ENCODE measurements around the gene ITFG2. TPM values are rescaled to one million over a fixed set of nuclear protein-coding genes. Genes with fewer than 3 reads are reported as not detected.

Gene ITFG2
- total RNA-seq, 2 experiments from 2014 or later = 25.9 to 29.5 TPM

DNA sequence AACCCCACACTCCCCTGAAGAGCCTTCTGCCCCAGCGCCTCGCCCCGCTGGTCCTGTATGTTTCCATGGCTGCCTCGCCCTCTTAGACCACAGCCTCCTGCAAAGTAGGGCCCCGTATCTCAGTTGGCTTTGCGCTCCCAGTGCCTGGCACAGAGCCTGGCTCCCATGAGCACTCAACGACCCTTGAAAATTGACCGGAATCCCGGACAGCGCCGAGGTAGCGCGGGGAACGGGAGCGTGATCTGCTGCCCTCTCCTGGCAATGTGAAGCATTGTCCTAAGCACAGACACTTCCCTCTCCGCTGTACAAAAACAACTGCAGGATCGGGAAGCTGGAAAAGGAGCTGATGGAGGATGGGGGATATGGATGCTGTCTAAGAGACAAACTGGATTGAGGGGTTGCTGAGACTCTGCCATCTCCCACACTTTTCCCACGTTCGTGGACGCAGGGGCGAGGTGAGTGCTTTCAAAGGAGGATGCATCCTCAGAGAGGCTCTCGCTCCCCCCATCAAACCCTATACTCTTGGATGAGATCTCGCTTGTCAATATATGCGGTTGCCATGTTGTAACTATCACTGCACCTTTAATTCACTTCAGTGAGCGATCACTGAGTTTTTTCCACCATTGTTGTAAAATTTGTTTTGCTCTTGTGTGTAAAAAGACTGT is 28.4 kb upstream of the ITFG2 start:
- peaks cover 9% of the 10 kb centered on the region for H3K4me1 Mint-ChIP-seq
- H3K27ac Mint-ChIP-seq = no peak overlapping the region
- H3K27me3 Mint-ChIP-seq = peaks cover 27% of the 10 kb centered on the region
- POLR2A ChIA-PET = interaction anchor here (1.0 to 1.5 kb wide), 4 partner anchors 12 to 101 kb away, joined by 3 to 5 read pairs (median 4); no protein-coding TSS in a partner anchor
- H3K9me3 Mint-ChIP-seq = no peaks in the 10 kb centered on the region
- CTCF ChIA-PET = interaction anchor here (0.7 to 3.8 kb wide), 8 partner anchors 9 to 101 kb away, joined by 3 to 54 read pairs (median 5); partner anchors contain the start of gene FKBP4
- no peaks in the 10 kb centered on the region for H3K36me3 Mint-ChIP-seq (ENCODE audit: low read depth)
- DNase-seq = peak; percentile 44
- no peak overlapping the region for H3K4me3 Mint-ChIP-seq

DNA sequence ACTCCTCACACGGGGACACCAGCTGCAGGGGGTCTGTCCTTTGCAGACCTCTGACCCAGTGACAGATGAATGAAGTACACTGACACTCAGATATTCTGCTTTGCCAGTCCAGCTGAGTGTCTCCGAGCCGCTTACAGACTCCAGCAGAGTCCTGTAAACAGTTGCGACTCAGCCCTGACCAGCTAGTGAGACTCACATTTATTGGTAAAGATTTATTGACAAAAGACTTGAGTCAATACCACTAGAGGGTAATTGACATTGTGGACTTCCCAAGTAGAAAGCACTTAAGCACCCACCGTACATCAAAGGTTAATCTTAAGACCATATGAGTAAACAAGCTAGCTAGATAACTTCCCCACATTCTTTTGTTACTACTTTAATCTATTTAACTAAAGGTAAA is 27.5 kb upstream of the ITFG2 start:
- ChIA-PET CTCF (interaction anchor here (0.6 to 3.8 kb wide), 6 partner anchors 10 to 391 kb away, joined by 4 to 54 read pairs (median 6); partner anchors contain the start of gene FKBP4), POLR2A (interaction anchor here (1.0 kb wide), 2 partner anchors 10 to 94 kb away, joined by 3 to 4 read pairs; partner anchors contain the start of gene FKBP4)
- no peaks in the 10 kb centered on the region for H3K36me3 Mint-ChIP-seq (ENCODE audit: low read depth)
- DNase-seq = no peak
- peaks cover 9% of the 10 kb centered on the region for H3K4me1 Mint-ChIP-seq
- no peak overlapping the region for H3K27ac Mint-ChIP-seq
- no peaks in the 10 kb centered on the region for H3K9me3 Mint-ChIP-seq
- no peak overlapping the region for H3K4me3 Mint-ChIP-seq
- peaks cover 27% of the 10 kb centered on the region for H3K27me3 Mint-ChIP-seq

DNA sequence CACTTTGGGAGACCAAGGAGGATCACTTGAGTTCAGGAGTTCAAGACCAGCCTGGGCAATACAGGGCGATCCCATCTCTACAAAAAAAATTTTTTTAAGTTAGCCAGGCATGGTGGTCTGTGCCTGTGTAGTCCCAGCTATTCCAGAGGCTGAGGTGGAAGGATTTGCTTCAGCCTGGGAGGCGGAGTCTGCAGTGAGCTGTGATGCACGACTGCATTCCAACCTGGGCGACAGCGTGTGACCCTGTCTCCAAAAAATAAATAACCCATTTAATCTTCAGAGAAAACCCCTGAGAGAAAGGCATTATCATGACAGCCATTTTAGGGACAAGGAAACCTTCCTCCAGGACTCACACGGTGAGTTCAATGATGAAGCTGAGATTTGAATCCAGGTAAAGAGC is 21.4 kb upstream of the ITFG2 start:
- Mint-ChIP-seq H3K36me3 (ENCODE audit: low read depth) (peaks cover 1% of the 10 kb centered on the region), H3K27me3 (peaks cover 25% of the 10 kb centered on the region), H3K4me1 (peaks cover 3% of the 10 kb centered on the region), H3K27ac (no peak overlapping the region), H3K9me3 (no peaks in the 10 kb centered on the region), H3K4me3 (no peak overlapping the region)
- CTCF ChIA-PET = no interaction called here
- no peak for DNase-seq
- POLR2A ChIA-PET = interaction anchor here (1.0 to 1.9 kb wide), 3 partner anchors 19 to 100 kb away, joined by 3 read pairs; no protein-coding TSS in a partner anchor

DNA sequence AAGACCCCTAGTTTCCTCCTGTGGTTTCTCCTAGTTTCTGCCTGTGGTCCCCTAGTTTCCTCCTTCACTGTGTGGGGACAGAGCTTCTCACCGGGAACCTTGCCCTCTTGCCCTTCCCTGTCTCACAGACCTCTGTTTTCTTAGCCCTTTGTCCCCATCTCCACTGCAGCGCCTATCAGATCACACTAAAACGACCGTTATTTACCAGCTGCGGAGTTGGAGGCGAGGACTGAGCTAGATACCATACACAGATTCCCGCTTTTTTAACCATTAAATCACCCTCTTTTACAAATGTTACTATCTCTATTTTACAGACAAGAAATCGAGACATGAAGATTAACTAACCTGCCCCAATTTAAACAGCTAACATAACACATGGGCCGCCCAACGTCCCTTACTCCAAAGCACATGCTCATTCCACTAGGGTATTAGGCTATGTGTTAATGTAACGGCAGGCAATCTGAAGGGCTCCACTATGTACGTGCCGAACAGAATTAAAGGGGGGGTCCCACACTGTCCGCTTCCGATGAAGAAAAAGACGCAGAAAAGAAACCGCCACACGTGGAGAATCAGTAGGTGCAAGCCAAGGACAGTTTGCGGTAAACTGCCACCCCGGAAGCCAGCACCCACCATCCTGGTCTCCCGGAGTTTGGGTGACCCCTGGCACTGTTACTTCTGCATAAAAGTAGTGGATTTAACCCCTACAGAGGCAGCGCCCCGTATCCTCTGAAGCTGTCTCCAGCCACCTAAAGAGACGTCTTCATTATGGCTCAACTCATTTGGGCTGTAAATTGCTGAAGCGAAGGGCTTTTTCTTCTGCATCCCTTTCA is 19.6 kb upstream of the ITFG2 start:
- peak overlapping the region; percentile 78 for H3K4me3 Mint-ChIP-seq
- H3K36me3 Mint-ChIP-seq (ENCODE audit: low read depth) = peaks cover 11% of the 10 kb centered on the region
- peaks cover 25% of the 10 kb centered on the region for H3K27me3 Mint-ChIP-seq
- ChIA-PET POLR2A (interaction anchor here (3.8 kb wide), 1 partner anchor 102 kb away, joined by 35 read pairs; no protein-coding TSS in a partner anchor), CTCF (interaction anchor here (1.3 kb wide), 1 partner anchor 9 kb away, joined by 5 read pairs; no protein-coding TSS in a partner anchor)
- no peak for DNase-seq
- H3K9me3 Mint-ChIP-seq = no peaks in the 10 kb centered on the region
- no peak overlapping the region for H3K27ac Mint-ChIP-seq
- H3K4me1 Mint-ChIP-seq = peaks cover 19% of the 10 kb centered on the region

DNA sequence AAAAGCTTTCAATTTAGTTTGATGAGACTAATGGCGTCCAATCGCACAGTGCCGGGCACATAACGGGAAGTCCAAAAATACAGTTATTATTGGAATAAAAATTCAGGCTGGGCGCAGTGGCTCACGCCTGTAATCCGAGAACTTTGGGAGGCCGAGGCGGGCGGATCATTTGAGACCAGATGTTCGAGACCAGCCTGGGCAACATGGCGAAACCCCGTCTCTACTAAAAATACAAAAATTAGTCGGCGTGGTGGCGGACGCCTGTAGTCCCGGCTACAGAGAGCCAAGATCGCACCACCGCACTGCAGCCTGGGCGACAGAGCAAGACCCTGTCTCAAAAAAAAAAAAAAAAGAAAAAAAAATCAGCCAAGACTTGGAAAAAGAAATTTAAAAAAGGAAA is 18.9 kb upstream of the ITFG2 start:
- Mint-ChIP-seq H3K36me3 (ENCODE audit: low read depth) (peaks cover 17% of the 10 kb centered on the region), H3K27ac (no peak overlapping the region), H3K9me3 (no peaks in the 10 kb centered on the region), H3K27me3 (peaks cover 20% of the 10 kb centered on the region), H3K4me3 (peak overlapping the region; percentile 78), H3K4me1 (peaks cover 21% of the 10 kb centered on the region)
- DNase-seq = no peak
- ChIA-PET POLR2A (interaction anchor here (1.2 to 3.8 kb wide), 2 partner anchors 83 to 102 kb away, joined by 5 to 35 read pairs; partner anchors contain the start of genes FOXM1 and RHNO1), CTCF (interaction anchor here (2.7 kb wide), 1 partner anchor 102 kb away, joined by 13 read pairs; no protein-coding TSS in a partner anchor)

DNA sequence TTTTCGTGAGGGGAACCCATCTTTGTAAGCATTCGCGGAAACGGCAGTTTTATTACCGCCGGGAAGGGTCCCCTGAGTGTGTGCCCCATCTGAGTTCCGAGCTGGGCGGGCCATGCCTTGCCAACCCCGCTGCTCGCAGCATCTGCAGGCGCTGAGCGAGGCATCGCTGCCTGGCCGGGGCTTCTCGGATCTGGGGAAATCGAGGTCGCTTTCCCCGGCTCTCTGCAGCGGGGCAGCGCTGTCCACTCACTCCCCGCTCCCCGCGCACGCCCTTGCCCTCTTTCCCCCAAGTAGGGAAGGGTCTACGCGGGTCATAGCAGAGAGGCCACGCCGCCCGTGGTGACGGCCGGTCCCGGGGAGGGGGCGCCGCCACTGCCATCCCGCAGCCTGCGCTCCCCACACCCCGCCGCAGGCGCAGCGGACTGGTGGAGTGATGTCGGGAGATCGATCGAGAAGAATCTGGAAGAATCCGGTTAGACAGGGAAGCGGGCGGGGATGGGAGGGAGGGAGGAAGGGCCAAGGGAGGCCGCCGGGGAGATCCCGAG is 18.2 kb upstream of the ITFG2 start:
- POLR2A ChIA-PET = interaction anchor here (1.2 to 3.8 kb wide), 4 partner anchors 9 to 103 kb away, joined by 4 to 36 read pairs (median 20); partner anchors contain the start of genes FOXM1, ITFG2 and RHNO1
- Mint-ChIP-seq H3K9me3 (no peaks in the 10 kb centered on the region), H3K4me3 (peak overlapping the region; percentile 78), H3K27me3 (peaks cover 17% of the 10 kb centered on the region), H3K36me3 (ENCODE audit: low read depth) (peaks cover 24% of the 10 kb centered on the region), H3K27ac (no peak overlapping the region), H3K4me1 (peaks cover 21% of the 10 kb centered on the region)
- no peak for DNase-seq
- CTCF ChIA-PET = interaction anchor here (1.1 to 3.0 kb wide), 4 partner anchors 9 to 111 kb away, joined by 4 to 22 read pairs (median 12); no protein-coding TSS in a partner anchor

DNA sequence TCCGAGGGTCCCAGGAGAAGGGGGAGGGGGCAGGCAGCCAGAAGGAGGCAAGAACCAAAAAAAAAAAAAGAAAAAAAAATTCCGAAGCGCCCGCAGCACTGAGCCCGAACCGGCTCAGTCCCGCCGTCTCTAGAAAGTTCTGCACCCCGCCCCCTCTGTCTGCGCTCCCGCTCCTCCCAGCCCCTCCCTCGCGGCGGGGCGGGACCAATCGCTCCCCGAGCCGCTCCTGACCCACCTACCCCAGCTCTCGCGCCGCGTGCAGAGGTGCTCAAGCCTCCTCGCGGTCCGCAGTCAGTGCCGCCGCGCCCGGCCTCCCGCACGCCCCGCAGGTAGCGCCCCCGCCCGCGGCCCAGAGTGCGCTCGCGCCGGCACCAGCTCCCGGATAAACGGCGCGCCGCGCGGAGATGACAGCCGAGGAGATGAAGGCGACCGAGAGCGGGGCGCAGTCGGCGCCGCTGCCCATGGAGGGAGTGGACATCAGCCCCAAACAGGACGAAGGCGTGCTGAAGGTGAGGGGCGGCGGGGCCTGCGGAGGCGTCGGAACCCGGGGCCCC is 17.7 kb upstream of the ITFG2 start, which contains the start of gene FKBP4:
Gene FKBP4, plus strand, starts transcription at position 235 of the 554 bp plus-strand sequence. Its CDS starts 170 bp downstream, at position 405.
- peak within 1 kb of the TSS; percentile 66 for H3K27ac Mint-ChIP-seq
- ChIA-PET CTCF (interaction anchor here (1.1 to 3.0 kb wide), 4 partner anchors 10 to 112 kb away, joined by 4 to 22 read pairs (median 12); no protein-coding TSS in a partner anchor), POLR2A (interaction anchor here (0.6 to 3.8 kb wide), 6 partner anchors 10 to 105 kb away, joined by 3 to 36 read pairs (median 5); partner anchors contain the start of genes FOXM1, ITFG2 and RHNO1)
- peaks cover 21% of the 10 kb centered on the region for H3K4me1 Mint-ChIP-seq
- peak within 1 kb of the TSS; percentile 90 for H3K4me3 Mint-ChIP-seq
- peaks cover 28% of the 10 kb centered on the region for H3K36me3 Mint-ChIP-seq (ENCODE audit: low read depth)
- DNase-seq = peak; percentile 90
- H3K9me3 Mint-ChIP-seq = no peaks in the 10 kb centered on the region
- peaks cover 17% of the 10 kb centered on the region for H3K27me3 Mint-ChIP-seq

DNA sequence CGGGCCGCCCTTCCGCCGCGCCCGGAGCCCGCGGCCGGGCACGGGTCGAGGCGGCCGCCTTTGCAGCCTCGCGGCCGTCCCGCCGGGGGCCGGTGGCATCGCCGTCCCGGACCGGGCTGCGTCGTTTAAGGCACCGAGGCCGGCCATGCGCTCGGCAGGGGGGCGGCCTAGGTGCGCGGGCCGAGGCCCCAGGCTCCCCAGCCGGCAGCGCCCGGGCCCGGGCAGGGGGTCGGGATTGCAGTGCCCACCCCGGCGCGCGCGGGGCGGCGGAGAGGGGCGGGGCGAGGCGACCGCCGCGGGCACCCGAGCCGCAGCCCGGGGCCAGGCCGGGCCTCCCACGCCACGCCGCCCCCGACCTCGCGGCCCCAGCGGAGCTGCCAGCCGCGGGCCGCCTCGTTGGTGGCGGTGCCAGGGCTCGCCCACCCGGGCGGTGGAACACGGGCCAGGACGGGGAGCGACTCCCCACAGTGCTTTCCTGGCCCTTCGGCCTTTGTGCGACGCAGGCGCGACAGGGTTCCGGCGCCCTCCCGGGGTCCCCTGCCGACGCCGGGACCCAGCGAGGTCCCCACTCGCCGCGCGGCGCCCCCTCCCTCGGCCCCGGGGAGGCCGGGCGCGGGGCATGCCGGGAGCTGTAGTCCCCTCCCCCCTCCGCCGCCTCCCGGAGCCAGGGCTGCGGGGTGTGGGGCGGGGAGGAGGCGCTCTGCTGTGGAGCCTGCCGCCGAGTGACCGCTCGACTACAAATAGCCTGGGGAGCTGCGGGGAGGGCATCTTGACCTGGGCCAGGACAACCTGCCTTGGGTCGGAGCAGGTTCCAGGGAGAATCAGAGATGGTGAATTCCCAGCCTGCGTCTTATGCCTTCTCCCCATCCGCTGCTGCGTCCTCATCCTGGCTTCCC is 16.9 kb upstream of the ITFG2 start:
- Mint-ChIP-seq H3K27ac (peak overlapping the region; percentile 77), H3K36me3 (ENCODE audit: low read depth) (peaks cover 36% of the 10 kb centered on the region), H3K27me3 (peaks cover 15% of the 10 kb centered on the region), H3K9me3 (no peaks in the 10 kb centered on the region), H3K4me1 (peaks cover 21% of the 10 kb centered on the region), H3K4me3 (peak overlapping the region; percentile 90)
- DNase-seq = peak; percentile 80
- POLR2A ChIA-PET = interaction anchor here (0.6 to 3.8 kb wide), 11 partner anchors 9 to 112 kb away, joined by 3 to 36 read pairs (median 5); partner anchors contain the start of genes FOXM1, ITFG2 and RHNO1
- CTCF ChIA-PET = interaction anchor here (0.8 to 3.0 kb wide), 5 partner anchors 11 to 112 kb away, joined by 4 to 22 read pairs (median 11); partner anchors contain the start of gene ITFG2

DNA sequence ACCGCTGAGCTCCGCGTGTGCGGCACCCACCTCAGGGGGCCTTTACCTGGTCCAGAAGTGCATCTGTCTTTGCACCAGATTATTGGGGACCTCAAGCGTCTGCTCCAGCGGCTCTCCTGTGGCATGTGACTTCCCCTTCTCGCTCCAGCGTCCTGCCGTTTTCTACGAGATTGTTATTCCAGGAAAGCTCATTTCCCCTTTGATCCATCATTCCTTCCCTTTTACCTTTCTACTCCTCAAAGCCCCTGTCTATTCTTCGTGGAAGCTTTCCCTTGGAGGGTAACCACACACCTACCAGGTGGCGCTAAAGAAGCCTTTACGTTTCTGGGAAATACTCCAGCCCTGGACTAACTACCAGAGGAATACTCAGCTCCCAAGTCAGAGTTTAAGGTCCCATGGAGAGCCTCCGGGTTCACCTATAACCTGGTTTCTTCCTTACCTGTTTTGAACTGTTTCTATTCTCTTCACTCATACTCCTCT is 16.2 kb upstream of the ITFG2 start:
- Mint-ChIP-seq H3K27ac (peak overlapping the region; percentile 77), H3K9me3 (no peaks in the 10 kb centered on the region), H3K4me3 (peak overlapping the region; percentile 90), H3K4me1 (peaks cover 21% of the 10 kb centered on the region), H3K36me3 (ENCODE audit: low read depth) (peaks cover 41% of the 10 kb centered on the region), H3K27me3 (peaks cover 15% of the 10 kb centered on the region)
- ChIA-PET CTCF (interaction anchor here (0.8 to 3.0 kb wide), 4 partner anchors 11 to 113 kb away, joined by 4 to 22 read pairs (median 12); partner anchors contain the start of gene ITFG2), POLR2A (interaction anchor here (0.8 to 3.8 kb wide), 9 partner anchors 8 to 113 kb away, joined by 3 to 36 read pairs (median 5); partner anchors contain the start of genes FOXM1, ITFG2 and RHNO1)
- DNase-seq = no peak

DNA sequence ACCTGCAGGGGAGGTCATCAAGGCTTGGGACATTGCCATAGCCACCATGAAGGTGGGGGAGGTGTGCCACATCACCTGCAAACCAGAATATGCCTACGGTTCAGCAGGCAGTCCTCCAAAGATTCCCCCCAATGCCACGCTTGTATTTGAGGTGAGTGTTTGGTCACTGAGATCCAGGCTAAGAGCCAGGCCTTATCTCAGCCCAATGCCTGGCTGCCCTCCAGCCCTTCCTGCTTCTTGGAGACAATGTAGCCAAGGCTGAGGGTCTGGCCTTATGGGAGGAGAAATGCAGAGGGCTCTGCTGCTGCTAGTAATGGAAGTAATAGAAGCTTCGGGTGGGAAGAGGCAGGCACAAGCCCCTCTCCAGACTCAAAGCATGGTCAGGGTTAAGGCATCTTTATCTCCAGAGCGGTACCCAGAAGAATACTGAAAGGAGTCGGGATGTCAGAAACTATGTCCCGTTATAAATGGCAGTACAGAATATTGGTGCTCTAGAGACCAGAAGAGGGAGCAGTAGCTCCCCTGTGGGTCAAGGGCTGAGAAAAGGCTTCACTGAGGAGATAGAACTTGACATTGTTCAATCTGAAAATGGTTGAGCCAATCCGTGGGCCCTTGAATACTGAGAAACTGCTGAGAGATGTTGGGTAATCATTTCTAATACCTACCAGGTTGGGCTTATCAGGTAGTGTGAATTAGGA is 14.6 kb upstream of the ITFG2 start:
- Mint-ChIP-seq H3K4me3 (peak overlapping the region; percentile 90), H3K27ac (no peak overlapping the region)

More for the DNA sequence above, 14.6 kb upstream of the ITFG2 start:
- ChIA-PET POLR2A (interaction anchor here (1.1 to 2.1 kb wide), 2 partner anchors 15 to 115 kb away, joined by 4 to 6 read pairs; partner anchors contain the start of gene ITFG2), CTCF (interaction anchor here (0.8 kb wide), 1 partner anchor 106 kb away, joined by 4 read pairs; no protein-coding TSS in a partner anchor)
- Mint-ChIP-seq H3K4me1 (peaks cover 21% of the 10 kb centered on the region), H3K9me3 (no peaks in the 10 kb centered on the region), H3K27me3 (peaks cover 8% of the 10 kb centered on the region), H3K36me3 (ENCODE audit: low read depth) (peaks cover 55% of the 10 kb centered on the region)
- DNase-seq = no peak

Data from activated CD4-positive, alpha-beta memory T cell treated with anti-CD3 and anti-CD28 coated beads, Interleukin-2, amount 10 ng/mL, durations not matched to agents 7 days and 5 days (primary cell).